Skin epidermis (tissue), 12 donors: ENCODE measurements around the gene DBP.
"Not testable (repeated sequence)": the region's sequence is repeated elsewhere in the genome, so short reads cannot be mapped to it uniquely, and the experiment has no call there.

ENCODE experiments used
- H3K27ac ChIP-seq, 21 experiments: fragments of 200-600 bp; sonication (generic) in 11 of 21; one replicate each; pipeline ENCODE4 v1.5.0; 2020; ENCODE audit warnings: mild to moderate bottlenecking in 3 of 21, inconsistent platforms in 2 of 21, moderate library complexity in 2 of 21
- H3K4me3 ChIP-seq, 7 experiments: fragments of 200-600 bp; sonication (generic) in 2 of 7; one replicate each; pipeline ENCODE4 v1.5.0; 2020; ENCODE audit warnings: inconsistent platforms in 2 of 7, mild to moderate bottlenecking in 2 of 7, moderate library complexity in 1 of 7

DBP gene

GRCh38 chr19:48668761-48669160 lies 31.6 kb upstream of the DBP start:
- H3K27ac ChIP-seq, result no peak overlapping the region

DNA sequence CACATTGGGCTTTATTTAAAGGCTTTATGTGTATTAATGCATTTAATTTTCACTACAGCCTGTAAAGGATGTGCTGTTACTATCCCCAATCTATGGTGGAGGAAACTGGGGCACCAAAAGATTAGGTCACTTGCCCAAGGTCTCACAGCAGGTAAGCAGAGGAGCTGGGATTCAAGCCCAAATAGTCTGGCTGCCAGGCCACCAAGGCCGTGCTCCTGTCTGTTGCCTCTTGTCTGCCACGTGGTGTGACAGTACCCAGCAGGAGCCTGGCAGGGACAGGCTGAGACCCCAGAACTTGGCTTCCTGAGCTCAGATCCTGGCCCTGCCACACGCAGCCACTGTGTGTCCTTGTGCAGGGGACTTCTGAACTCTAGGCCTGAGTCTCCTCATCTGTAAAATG lies 31.2 kb upstream of the DBP start:
- Histone ChIP-seq H3K27ac (no peak overlapping the region), H3K4me3 (no peak overlapping the region)

More at GRCh38 chr19:48668761-48669160, 31.6 kb upstream of the DBP start:
- H3K4me3 ChIP-seq, result no peak overlapping the region

DNA sequence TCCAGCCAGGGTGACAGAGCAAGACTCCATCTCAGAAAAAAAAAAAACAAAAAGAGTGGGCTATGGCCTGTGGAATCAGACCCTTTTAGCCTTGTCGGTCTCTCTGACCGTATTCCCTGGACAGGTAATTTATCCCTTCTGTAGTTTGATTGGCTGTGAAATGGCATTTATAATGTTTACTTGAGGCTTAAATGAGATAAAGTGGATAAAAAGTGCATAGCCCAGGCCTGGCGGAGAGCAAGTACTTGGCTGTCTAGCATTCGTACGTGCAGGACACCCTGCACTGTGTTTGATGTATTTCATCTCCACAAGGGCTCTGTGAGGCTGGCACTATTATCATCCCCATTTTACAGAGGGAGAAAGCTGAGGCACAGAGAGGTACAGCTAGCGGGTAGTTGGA lies 28.6 kb upstream of the DBP start:
- Histone ChIP-seq H3K27ac (no peak overlapping the region), H3K4me3 (no peak overlapping the region)

DNA sequence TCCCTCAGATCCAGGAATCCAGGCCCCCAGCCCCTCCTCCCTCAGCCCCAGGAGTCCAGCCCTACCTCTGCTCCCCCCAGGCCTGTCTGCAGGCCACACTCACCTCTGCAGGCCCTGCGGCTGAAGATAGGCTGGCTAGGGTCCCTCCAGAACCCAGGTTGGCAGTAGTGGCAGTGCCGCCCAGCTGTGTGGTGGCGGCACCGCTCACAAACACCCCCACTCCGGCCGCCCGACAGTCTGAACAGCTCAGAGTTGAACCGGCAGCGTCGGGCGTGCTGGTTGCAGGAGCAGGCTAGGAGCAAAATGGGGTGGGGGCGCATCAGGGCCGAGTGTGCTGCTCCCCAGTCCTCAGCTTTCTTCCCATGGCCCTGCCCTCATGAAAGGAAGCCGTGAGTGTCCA lies 27.3 kb upstream of the DBP start:
- no peak overlapping the region for H3K4me3 ChIP-seq
- no peak overlapping the region for H3K27ac ChIP-seq

- H3K27ac ChIP-seq, result no peak overlapping the region
- no peak overlapping the region for H3K4me3 ChIP-seq
These were observed 26.5 kb upstream of the DBP start for GRCh38 chr19:48663667-48664066.

DNA sequence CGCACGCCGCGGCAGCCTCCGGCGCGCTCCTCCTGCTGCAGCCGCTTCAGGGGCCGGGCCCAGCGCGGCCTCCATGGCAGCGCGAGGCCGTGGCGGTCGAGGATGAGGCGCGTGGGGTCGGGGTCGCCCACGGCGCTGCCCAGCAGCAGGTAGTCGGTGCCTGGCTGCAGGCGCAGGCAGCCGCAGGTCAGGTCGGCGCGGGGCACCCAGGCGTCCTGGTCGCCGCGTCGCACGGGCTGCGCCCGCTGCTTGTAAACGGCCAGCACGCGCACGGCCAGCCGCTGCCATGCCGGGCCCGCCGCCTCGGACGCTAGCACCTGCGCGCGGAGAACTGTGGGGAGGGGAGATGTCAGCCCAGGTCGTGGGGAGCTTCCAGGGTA lies 24.5 kb upstream of the DBP start:
- peak overlapping the region in 2 of 21 experiments; percentile 65 to 67 for H3K27ac ChIP-seq
- no peak overlapping the region for H3K4me3 ChIP-seq

GRCh38 chr19:48660852-48661710 lies 23.9 kb upstream of the DBP start:
- H3K4me3 ChIP-seq, result peak overlapping the region in 1 of 7 experiments; percentile 4
- peak overlapping the region in 10 of 21 experiments; percentile 6 to 67 (median 54) for H3K27ac ChIP-seq

DNA sequence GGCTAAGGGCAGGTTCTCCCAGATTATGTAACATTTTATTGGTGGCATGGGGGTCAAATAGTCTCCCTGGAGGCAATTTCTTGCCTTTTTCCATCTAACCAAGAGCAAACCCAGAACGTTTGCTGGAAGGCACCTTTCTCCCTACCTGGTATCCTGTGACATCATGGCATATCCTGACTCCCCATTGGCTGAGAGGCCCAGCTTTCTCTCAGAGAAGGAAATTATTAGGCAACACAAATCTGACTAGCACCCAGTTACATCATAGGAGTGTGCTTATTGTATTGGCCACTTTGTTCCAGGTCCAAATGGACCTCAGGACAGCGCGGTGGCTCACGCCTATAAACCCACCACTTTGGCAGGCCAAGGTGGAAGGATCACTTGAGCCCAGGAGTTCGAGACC lies 22.6 kb upstream of the DBP start:
- Histone ChIP-seq H3K27ac (no peak overlapping the region), H3K4me3 (no peak overlapping the region)

- H3K27ac ChIP-seq, result no peak overlapping the region
- no peak overlapping the region for H3K4me3 ChIP-seq
These were observed 21.3 kb upstream of the DBP start for GRCh38 chr19:48658483-48658882.

GRCh38 chr19:48657828-48658227 lies 20.6 kb upstream of the DBP start:
- not testable (repeated sequence) for H3K27ac ChIP-seq, H3K4me3 ChIP-seq

DNA sequence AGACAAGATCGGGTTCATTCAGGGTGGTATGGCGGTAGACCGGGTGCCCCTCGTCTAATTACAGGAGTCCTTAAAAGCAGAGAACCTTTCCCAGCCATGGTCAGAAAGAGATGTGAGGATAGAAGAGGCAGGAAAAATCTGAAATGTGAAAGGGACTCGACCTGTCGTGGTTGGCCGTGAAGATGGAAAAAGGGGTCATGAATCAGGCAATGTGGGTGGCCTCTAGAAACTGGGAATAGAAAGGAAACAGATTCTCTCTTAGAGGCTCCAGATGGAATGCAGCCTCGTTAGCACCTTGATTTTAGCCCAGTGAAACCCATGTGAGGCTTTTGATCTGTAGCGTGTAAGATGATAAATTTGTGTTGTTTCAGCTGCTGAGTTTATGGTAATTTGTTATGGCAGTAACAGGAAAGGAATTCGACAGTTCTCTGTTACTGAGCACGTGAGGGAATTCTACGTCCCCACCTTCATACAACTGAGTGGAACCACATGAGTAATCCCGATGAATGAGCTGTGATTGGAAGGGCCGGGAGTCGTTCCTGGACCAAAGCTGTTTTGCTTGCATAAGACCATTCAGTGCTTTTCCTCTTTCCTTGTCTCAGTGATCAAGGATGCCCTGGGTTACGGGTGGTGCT lies 19.8 kb upstream of the DBP start:
- no peak overlapping the region for H3K27ac ChIP-seq
- no peak overlapping the region for H3K4me3 ChIP-seq

DNA sequence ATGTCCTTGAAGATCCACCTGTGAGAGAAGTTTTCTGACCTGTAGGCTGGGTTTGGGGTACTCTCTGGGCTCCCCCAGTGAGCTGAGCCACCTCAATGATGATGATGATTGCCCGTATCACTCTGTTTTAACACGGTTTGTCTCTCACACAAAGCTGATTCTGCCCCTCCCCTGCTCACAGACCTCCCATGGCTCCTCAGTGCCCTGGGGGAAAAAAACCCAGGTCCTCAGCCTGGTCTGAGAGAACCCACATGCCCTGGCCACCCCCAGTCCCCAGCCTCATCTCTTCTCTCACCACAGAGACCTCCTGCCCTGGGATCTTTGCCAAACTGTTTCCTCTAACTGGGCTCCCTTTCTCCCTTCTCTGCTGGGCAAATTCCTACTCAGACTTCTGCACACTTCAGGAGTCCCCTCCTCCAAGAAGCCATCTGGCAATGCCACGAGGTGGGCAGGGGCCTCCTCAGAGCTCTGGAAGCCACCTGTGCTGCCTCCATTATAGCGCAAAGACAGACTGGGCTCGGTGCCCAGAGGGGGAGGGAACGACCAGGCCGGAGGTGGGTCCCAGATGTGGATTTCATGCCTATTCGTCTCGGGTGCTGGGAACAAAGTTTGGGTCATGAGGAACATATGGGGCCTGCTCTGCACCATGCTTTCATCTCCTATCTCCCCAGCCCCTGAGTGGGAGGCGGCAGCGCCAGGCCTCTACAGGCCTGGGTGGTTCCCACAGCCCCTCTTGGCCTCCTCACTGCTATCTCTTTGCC lies 17.3 kb upstream of the DBP start:
- Histone ChIP-seq H3K4me3 (no peak overlapping the region), H3K27ac (no peak overlapping the region)

DNA sequence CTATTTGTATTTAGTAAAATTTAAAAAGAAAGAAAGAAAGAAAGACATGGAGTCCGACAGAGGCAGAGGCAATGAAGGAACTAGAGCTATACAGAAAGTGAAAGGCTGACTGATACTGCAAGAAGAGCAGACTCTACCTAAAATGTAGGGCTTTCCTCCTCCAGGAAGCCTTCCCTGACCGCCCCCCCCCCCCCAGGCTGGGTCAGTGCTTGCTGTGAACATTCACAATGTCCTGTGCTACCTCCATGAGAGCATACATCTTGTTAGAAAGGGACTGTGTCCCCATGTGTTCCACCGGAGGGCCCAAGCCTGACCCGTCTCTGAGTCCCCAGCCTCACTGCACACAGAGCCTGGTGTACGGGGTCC lies 14.5 kb upstream of the DBP start:
- peak overlapping the region in 1 of 21 experiments; percentile 10 for H3K27ac ChIP-seq
- no peak overlapping the region for H3K4me3 ChIP-seq

- no peak overlapping the region for H3K4me3 ChIP-seq
- H3K27ac ChIP-seq, result no peak overlapping the region
These were observed 13.9 kb upstream of the DBP start for GRCh38 chr19:48650974-48651682.

DNA sequence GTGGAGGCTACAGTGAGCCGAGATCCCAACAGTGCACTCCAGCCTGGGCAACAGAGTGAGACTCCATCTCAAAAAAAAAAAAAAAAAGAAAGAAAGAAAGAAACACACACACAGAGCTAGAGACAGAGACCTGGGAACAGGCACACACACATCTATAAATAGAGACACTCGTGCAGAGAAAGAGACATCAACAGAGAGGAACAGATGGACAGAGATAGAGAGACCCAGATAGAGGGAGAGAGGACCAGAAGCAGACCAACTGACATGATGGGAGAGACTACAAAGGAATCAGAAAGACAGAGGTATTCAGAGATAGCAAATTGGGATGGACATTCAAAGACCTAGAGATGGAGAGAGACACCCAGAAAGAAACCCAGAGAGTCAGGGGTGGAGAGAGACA lies 11.0 kb upstream of the DBP start:
- Histone ChIP-seq H3K27ac (peak overlapping the region in 1 of 21 experiments; percentile 52), H3K4me3 (no peak overlapping the region)

DNA sequence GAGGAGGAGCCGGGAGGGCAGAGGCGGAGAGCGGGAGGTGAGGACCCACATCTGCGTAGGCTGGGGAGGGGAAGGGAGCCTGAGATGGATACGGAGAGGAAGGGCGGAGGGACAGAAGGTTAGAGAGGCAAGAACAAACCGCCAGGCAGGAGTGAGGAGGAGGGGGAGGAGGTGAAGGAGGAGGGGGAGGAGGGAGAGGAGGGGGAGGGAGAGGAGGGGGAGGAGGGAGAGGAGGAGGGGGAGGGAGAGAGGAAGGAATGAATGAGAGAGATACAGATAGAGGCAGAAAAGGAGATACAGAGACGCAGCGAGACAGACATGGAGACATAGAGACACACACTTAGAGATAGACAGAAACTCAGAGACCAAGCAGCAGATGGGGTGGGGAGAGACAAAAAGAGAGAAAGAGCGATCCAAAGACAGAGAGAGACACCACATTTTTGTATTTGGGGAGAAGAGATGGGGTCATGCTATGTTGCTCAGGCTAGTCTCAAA lies 9.6 kb upstream of the DBP start:
- peak overlapping the region; percentile 36 to 53 (median 47) for H3K4me3 ChIP-seq
- H3K27ac ChIP-seq, result peak overlapping the region in 18 of 21 experiments; percentile 66 to 92 (median 84)

DNA sequence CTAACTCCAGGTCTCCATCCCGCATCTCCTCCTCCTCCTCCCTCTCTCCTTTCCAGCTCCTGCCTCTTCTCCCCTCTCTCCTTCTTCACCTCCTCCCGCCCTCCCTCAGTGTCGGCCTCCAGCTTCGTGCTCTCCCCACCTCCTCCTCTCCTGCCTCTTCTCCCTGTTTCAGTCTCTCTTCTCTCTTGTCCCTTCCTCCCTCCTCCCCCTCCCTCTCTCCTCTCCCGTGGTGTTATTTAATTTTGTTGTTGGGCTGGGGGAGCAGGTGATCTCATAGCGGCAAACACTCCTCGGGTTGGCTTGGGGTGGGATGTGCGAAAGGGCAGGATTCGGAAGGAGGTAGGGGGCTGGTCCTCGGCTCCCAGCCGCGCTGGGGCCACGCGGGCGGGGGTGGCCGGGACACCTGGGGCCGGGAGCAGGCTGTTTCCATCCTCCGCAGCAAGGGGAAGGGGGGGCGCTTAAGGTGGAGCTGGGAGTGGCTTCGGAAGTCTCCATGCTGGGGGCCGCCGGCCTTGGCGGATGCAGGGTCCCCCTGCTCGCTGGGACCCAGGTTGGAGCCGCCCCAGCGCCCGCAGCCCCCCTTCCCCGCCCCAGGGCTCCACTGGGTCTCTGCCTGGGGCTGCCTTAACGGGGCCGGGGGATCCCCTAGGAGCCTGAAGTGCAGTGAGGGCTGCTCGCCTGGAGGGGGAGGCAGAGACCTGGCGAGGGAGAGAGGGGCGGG lies 9.0 kb upstream of the DBP start, which contains the start of gene CA11:
TSS of gene CA11 (minus strand) at position 187 of the 721 bp plus-strand sequence. CDS start 555 bp downstream, outside the sequence.
- Histone ChIP-seq H3K4me3 (peak within 1 kb of the TSS; percentile 36 to 53 (median 47)), H3K27ac (peak within 1 kb of the TSS; percentile 27 to 92 (median 84))

DNA sequence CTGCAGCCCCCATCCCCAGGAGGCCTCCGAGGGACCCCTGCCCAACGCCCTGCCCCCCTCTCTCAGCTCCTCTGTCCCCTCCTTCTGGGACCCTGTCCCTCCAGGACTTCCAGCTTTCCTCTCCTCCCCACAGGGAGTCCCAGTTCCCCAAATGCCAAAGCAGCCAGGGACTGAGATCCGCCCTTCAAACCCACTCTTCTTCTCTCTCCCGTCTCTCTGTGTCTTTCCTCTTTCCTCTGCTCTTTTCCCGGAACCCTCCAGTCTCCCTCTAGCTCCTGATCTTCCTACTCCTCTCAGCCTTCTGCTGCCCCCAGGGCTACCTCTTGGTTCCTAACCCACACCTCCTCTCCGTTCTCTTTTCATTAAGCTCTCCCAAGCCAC lies 8.4 kb upstream of the DBP start:
- H3K27ac ChIP-seq, result peak overlapping the region in 20 of 21 experiments; percentile 17 to 92 (median 84)
- H3K4me3 ChIP-seq, result peak overlapping the region; percentile 36 to 53 (median 47)
